HepG2 (cell line): ENCODE results near the gene TOP1. TPM values are rescaled to one million over a fixed set of nuclear protein-coding genes. Genes with fewer than 3 reads are reported as not detected.

ENCODE experiments used
- RFX5 ChIP-seq: IDR thresholded peaks from 2 replicates; pipeline ENCODE4 v1.6.1; 2011; ENCODE audit warnings: low read depth, low read length, improper control_type of control experiment
- SMAD9 ChIP-seq: sonication (generic); formaldehyde crosslinking; IDR thresholded peaks from 2 replicates; pipeline ENCODE4 v1.5.1; 2020; ENCODE audit warnings: mild to moderate bottlenecking, missing genetic modification reagents
- polyA plus RNA-seq, 8 experiments: library from polyadenylated mRNA; depleted of rRNA in 3 of 8; stranded (reverse) in 7 of 8; unstranded in 1 of 8; fragments of >200 nt; fragmentation: Illumina TruSeq in 4 of 8; extraction: Trizol in 4 of 8; gene quantifications; 2 replicates each; pipeline versions ENCODE4 v1.2.1 to v1.2.3, GENCODE V29; 2011 to 2016; ENCODE audit warnings: low read depth in 4 of 8, missing spikeins in 1 of 8, mixed read lengths in 1 of 8; ENCODE audit not compliant: insufficient read depth in 1 of 8
- total RNA-seq, 5 experiments: library from RNA; depleted of rRNA; stranded (reverse); fragments of >200 nt; fragmentation: Illumina TruSeq; extraction: Trizol; gene quantifications; 2 replicates each; pipeline ENCODE4 v1.2.3, GENCODE V29; 2016; ENCODE audit warnings: low read depth in 1 of 5
- TF ChIP-seq, protein P1 (sequence below): sonication (generic); formaldehyde crosslinking; IDR thresholded peaks from one replicate; pipeline ENCODE4 v1.5.1; 2020; ENCODE audit warnings: mild to moderate bottlenecking, missing genetic modification reagents; ENCODE audit errors: not compliant biosample characterization
- TF ChIP-seq, protein P2 (sequence below): sonication (generic); formaldehyde crosslinking; IDR thresholded peaks from 2 replicates; pipeline ENCODE4 v1.4.0; 2020; ENCODE audit warnings: missing genetic modification reagents

TOP1 gene
- total and polyA plus RNA-seq, 2 of the 13 experiments (the other 11 are each of a cell fraction or from before 2014, with no cell fraction given) = 10.2 to 19.4 TPM

GRCh38 chr20:41148942-41149341, 120.3 kb downstream of the TOP1 start (continued):
- TF ChIP-seq, protein P1, sequence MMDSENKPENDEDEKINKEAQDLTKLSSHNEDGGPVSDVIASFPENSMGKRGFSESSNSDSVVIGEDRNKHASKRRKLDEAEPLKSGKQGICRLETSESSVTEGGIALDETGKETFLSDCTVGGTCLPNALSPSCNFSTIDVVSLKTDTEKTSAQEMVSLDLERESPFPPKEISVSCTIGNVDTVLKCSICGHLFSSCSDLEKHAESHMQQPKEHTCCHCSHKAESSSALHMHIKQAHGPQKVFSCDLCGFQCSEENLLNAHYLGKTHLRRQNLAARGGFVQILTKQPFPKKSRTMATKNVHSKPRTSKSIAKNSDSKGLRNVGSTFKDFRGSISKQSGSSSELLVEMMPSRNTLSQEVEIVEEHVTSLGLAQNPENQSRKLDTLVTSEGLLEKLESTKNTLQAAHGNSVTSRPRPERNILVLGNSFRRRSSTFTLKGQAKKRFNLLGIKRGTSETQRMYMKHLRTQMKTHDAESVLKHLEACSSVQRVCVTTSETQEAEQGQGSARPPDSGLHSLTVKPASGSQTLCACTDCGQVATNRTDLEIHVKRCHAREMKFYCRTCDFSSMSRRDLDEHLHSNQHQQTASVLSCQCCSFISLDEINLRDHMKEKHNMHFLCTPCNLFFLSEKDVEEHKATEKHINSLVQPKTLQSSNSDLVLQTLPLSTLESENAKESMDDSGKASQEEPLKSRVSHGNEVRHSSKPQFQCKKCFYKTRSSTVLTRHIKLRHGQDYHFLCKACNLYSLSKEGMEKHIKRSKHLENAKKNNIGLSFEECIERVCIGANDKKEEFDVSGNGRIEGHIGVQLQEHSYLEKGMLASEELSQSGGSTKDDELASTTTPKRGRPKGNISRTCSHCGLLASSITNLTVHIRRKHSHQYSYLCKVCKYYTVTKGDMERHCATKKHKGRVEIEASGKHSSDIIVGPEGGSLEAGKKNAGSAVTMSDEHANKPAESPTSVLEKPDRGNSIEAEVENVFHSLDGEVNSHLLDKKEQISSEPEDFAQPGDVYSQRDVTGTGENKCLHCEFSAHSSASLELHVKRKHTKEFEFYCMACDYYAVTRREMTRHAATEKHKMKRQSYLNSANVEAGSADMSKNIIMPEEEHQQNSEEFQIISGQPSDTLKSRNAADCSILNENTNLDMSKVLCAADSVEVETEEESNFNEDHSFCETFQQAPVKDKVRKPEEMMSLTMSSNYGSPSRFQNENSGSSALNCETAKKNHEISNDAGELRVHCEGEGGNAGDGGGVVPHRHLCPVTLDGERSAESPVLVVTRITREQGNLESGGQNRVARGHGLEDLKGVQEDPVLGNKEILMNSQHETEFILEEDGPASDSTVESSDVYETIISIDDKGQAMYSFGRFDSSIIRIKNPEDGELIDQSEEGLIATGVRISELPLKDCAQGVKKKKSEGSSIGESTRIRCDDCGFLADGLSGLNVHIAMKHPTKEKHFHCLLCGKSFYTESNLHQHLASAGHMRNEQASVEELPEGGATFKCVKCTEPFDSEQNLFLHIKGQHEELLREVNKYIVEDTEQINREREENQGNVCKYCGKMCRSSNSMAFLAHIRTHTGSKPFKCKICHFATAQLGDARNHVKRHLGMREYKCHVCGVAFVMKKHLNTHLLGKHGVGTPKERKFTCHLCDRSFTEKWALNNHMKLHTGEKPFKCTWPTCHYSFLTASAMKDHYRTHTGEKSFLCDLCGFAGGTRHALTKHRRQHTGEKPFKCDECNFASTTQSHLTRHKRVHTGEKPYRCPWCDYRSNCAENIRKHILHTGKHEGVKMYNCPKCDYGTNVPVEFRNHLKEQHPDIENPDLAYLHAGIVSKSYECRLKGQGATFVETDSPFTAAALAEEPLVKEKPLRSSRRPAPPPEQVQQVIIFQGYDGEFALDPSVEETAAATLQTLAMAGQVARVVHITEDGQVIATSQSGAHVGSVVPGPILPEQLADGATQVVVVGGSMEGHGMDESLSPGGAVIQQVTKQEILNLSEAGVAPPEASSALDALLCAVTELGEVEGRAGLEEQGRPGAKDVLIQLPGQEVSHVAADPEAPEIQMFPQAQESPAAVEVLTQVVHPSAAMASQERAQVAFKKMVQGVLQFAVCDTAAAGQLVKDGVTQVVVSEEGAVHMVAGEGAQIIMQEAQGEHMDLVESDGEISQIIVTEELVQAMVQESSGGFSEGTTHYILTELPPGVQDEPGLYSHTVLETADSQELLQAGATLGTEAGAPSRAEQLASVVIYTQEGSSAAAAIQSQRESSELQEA = no peak
- no peak for TF ChIP-seq RFX5
- no peak for TF ChIP-seq SMAD9
- TF ChIP-seq, protein P2, sequence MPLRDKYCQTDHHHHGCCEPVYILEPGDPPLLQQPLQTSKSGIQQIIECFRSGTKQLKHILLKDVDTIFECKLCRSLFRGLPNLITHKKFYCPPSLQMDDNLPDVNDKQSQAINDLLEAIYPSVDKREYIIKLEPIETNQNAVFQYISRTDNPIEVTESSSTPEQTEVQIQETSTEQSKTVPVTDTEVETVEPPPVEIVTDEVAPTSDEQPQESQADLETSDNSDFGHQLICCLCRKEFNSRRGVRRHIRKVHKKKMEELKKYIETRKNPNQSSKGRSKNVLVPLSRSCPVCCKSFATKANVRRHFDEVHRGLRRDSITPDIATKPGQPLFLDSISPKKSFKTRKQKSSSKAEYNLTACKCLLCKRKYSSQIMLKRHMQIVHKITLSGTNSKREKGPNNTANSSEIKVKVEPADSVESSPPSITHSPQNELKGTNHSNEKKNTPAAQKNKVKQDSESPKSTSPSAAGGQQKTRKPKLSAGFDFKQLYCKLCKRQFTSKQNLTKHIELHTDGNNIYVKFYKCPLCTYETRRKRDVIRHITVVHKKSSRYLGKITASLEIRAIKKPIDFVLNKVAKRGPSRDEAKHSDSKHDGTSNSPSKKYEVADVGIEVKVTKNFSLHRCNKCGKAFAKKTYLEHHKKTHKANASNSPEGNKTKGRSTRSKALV (CRISPR knock-in tag) = no peak
